Hepatocyte (in vitro differentiated cells): ENCODE results near the gene DGAT2.

Source experiments
- EZH2 ChIP-seq: fragments of 200-600 bp; sonication (generic); IDR thresholded peaks from 2 replicates; pipeline ENCODE4 v1.6.1; 2016; ENCODE audit warnings: antibody characterized with exemption, mild to moderate bottlenecking, borderline replicate concordance
- EZH2phosphoT487 ChIP-seq: fragments of 200-600 bp; sonication (generic); IDR thresholded peaks from one replicate; pipeline ENCODE4 v1.6.1; 2018; ENCODE audit warnings: antibody characterized with exemption, mild to moderate bottlenecking, low read depth, moderate library complexity; ENCODE audit not compliant: unreplicated experiment, severe bottlenecking
- TF ChIP-seq, protein P1 (sequence below): fragments of 200-600 bp; sonication (generic); IDR thresholded peaks from 2 replicates; pipeline ENCODE4 v1.5.1; 2016; ENCODE audit warnings: antibody characterized with exemption, mild to moderate bottlenecking; ENCODE audit not compliant: poor library complexity

DNA sequence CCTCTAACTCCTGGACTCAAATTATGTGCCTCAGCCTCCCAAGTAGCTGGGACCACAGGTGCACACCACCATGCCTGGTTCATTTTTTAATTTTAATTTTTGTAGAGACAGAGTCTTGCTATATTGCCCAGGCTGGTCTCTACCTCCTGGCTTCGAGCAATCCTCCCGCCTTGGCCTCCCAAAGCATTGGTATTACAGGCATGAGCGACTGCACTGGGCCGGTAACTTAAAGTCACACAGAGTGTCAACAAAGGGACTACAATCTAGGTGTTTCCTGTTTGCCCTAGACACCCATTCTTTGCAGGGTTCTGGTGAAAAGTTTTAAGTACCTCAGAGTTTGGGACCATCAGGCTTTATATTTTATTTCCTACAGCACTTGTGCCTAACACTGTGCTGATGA lies 54.8 kb downstream of the DGAT2 start:
- TF ChIP-seq, protein P1, sequence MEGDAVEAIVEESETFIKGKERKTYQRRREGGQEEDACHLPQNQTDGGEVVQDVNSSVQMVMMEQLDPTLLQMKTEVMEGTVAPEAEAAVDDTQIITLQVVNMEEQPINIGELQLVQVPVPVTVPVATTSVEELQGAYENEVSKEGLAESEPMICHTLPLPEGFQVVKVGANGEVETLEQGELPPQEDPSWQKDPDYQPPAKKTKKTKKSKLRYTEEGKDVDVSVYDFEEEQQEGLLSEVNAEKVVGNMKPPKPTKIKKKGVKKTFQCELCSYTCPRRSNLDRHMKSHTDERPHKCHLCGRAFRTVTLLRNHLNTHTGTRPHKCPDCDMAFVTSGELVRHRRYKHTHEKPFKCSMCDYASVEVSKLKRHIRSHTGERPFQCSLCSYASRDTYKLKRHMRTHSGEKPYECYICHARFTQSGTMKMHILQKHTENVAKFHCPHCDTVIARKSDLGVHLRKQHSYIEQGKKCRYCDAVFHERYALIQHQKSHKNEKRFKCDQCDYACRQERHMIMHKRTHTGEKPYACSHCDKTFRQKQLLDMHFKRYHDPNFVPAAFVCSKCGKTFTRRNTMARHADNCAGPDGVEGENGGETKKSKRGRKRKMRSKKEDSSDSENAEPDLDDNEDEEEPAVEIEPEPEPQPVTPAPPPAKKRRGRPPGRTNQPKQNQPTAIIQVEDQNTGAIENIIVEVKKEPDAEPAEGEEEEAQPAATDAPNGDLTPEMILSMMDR = no peak
- no peak for TF ChIP-seq EZH2
- TF ChIP-seq EZH2phosphoT487 = no peak
